Endodermal cell (in vitro differentiated cells): ENCODE results near the gene CYP2D6. TPM values are rescaled to one million over a fixed set of nuclear protein-coding genes. Genes with fewer than 3 reads are reported as not detected.

ENCODE experiments used
- DNase-seq: peaks from one replicate; pipeline ENCODE4 v3.0.0-alpha.2; 2017
- H3K27ac ChIP-seq: 2 replicates; pipeline ENCODE4 v1.5.1; 2013; ENCODE audit warnings: mild to moderate bottlenecking, low read depth, low read length, moderate library complexity
- H3K27me3 ChIP-seq: 2 replicates; pipeline ENCODE4 v1.6.1; 2013; ENCODE audit warnings: mild to moderate bottlenecking, low read length, moderate library complexity; ENCODE audit not compliant: insufficient read depth, control insufficient read depth, poor library complexity, severe bottlenecking
- H3K36me3 ChIP-seq: 2 replicates; pipeline ENCODE4 v1.7.0; 2013; ENCODE audit warnings: mild to moderate bottlenecking, low read length, moderate library complexity; ENCODE audit not compliant: control insufficient read depth, insufficient read depth
- H3K4me1 ChIP-seq: one replicate; pipeline ENCODE4 v1.7.0; 2013; ENCODE audit warnings: low read length; ENCODE audit not compliant: control insufficient read depth, insufficient read depth
- H3K4me3 ChIP-seq: 2 replicates; pipeline ENCODE4 v1.5.1; 2013; ENCODE audit warnings: mild to moderate bottlenecking, low read length, moderate library complexity
- H3K9ac ChIP-seq: 2 replicates; pipeline ENCODE4 v1.6.1; 2013; ENCODE audit warnings: mild to moderate bottlenecking, low read length, moderate library complexity; ENCODE audit not compliant: poor library complexity, severe bottlenecking; ENCODE audit errors: extremely low read depth
- H3K9me3 ChIP-seq: 2 replicates; pipeline ENCODE4 v1.6.1; 2013; ENCODE audit warnings: mild to moderate bottlenecking, low read length, moderate library complexity; ENCODE audit not compliant: control insufficient read depth
- H3K27ac Mint-ChIP-seq: 2 replicates; pipeline ENCODE4 v1.8.0; 2020; ENCODE audit warnings: mixed read lengths
- H3K27me3 Mint-ChIP-seq: 2 replicates; pipeline ENCODE4 v1.8.0; 2021; ENCODE audit warnings: mild to moderate bottlenecking, mixed read lengths; ENCODE audit not compliant: insufficient read depth
- H3K36me3 Mint-ChIP-seq: 2 replicates; pipeline ENCODE4 v1.8.0; 2020; ENCODE audit warnings: low read depth, mixed read lengths
- H3K4me1 Mint-ChIP-seq: 2 replicates; pipeline ENCODE4 v1.8.0; 2020; ENCODE audit warnings: mixed read lengths
- H3K4me3 Mint-ChIP-seq: 2 replicates; pipeline ENCODE4 v1.8.0; 2020; ENCODE audit warnings: mild to moderate bottlenecking, moderate library complexity, mixed read lengths
- H3K9me3 Mint-ChIP-seq: 2 replicates; pipeline ENCODE4 v1.8.0; 2020; ENCODE audit warnings: mild to moderate bottlenecking, mixed read lengths
- CTCF ChIP-seq: fragments of 200-600 bp; sonication (generic); conservative IDR thresholded peaks from 2 replicates; pipeline ENCODE4 v1.5.0; 2021; ENCODE audit warnings: antibody characterized with exemption, mild to moderate bottlenecking
- WGBS, 2 experiments: methylation state at CpG; one replicate each; pipeline versions ENCODE4 v1.1.5 to v1.1.7; 2013; ENCODE audit warnings: missing lambda C conversion rate in 2 of 2, mixed read lengths in 1 of 2; ENCODE audit not compliant: insufficient coverage in 1 of 2, insufficient read length in 1 of 2; 5-methylcytosine and 5-hydroxymethylcytosine counted together
- total RNA-seq, 2 donors: library from RNA; stranded (reverse); fragmentation: NEBNext Ultra II Directional in 1 of 2; extraction: Animal tissue kit (Norgen Biotek cat#: 25700) in 1 of 2; gene quantifications; 2 replicates in 1 of 2; 3 replicates in 1 of 2; pipeline ENCODE4 v1.2.1, GENCODE V29; 2021

CYP2D6 gene
- total RNA-seq, 2 donors from 2014 or later: 5.6 to 10.9 TPM

GRCh38 chr22:42173183-42173926 lies 42.7 kb upstream of the CYP2D6 start:
- H3K27ac Mint-ChIP-seq: peak overlapping the region; percentile 6
- Histone ChIP-seq H3K9me3 (no peaks in the 10 kb centered on the region), H3K27ac (no peak overlapping the region), H3K27me3 (no peaks in the 10 kb centered on the region), H3K9ac (peak overlapping the region; percentile 18), H3K4me3 (no peak overlapping the region), H3K36me3 (peaks cover 32% of the 10 kb centered on the region), H3K4me1 (peaks cover 29% of the 10 kb centered on the region)
- H3K9me3 Mint-ChIP-seq: no peaks in the 10 kb centered on the region
- peaks cover 29% of the 10 kb centered on the region for H3K36me3 Mint-ChIP-seq
- no peak for DNase-seq
- H3K4me1 Mint-ChIP-seq: peaks cover 62% of the 10 kb centered on the region
- 90 to 94% methylated on average over 2 to 5 of the region's 6 CpGs for WGBS, 2 experiments
- H3K4me3 Mint-ChIP-seq: no peak overlapping the region
- TF ChIP-seq CTCF: no peak
- no peaks in the 10 kb centered on the region for H3K27me3 Mint-ChIP-seq

GRCh38 chr22:42172773-42173172 lies 42.2 kb upstream of the CYP2D6 start:
- no peak overlapping the region for H3K27ac ChIP-seq
- no peak overlapping the region for H3K9ac ChIP-seq
- 55 to 79% methylated on average over 3 to 4 of the region's 5 CpGs for WGBS, 2 experiments
- H3K4me1 Mint-ChIP-seq: peaks cover 56% of the 10 kb centered on the region
- no peak overlapping the region for H3K4me3 Mint-ChIP-seq
- H3K4me1 ChIP-seq: peaks cover 26% of the 10 kb centered on the region
- H3K27ac Mint-ChIP-seq: peak overlapping the region; percentile 95
- H3K9me3 Mint-ChIP-seq: no peaks in the 10 kb centered on the region
- H3K4me3 ChIP-seq: no peak overlapping the region
- peaks cover 38% of the 10 kb centered on the region for H3K36me3 ChIP-seq
- H3K27me3 ChIP-seq: no peaks in the 10 kb centered on the region
- peaks cover 31% of the 10 kb centered on the region for H3K36me3 Mint-ChIP-seq
- no peaks in the 10 kb centered on the region for H3K9me3 ChIP-seq
- no peak for TF ChIP-seq CTCF
- no peaks in the 10 kb centered on the region for H3K27me3 Mint-ChIP-seq
- DNase-seq: peak; percentile 63

GRCh38 chr22:42171946-42172719 lies 41.5 kb upstream of the CYP2D6 start:
- H3K27ac Mint-ChIP-seq: peak overlapping the region; percentile 95
- H3K4me3 Mint-ChIP-seq: peak overlapping the region; percentile 32
- Histone ChIP-seq H3K27ac (no peak overlapping the region), H3K36me3 (peaks cover 43% of the 10 kb centered on the region), H3K27me3 (no peaks in the 10 kb centered on the region), H3K9ac (no peak overlapping the region), H3K9me3 (no peaks in the 10 kb centered on the region), H3K4me3 (no peak overlapping the region), H3K4me1 (peaks cover 23% of the 10 kb centered on the region)
- H3K9me3 Mint-ChIP-seq: no peaks in the 10 kb centered on the region
- WGBS, 2 experiments: 87 to 94% methylated on average over 8 of the region's 8 CpGs
- TF ChIP-seq CTCF: no peak
- H3K27me3 Mint-ChIP-seq: no peaks in the 10 kb centered on the region
- H3K4me1 Mint-ChIP-seq: peaks cover 50% of the 10 kb centered on the region
- peaks cover 30% of the 10 kb centered on the region for H3K36me3 Mint-ChIP-seq
- DNase-seq: no peak
